Left ventricle myocardium inferior (tissue), 1 donor: ENCODE results near the gene CARD8. TPM values are rescaled to one million over a fixed set of nuclear protein-coding genes. Genes with fewer than 3 reads are reported as not detected.

Experiments
- DNase-seq: peaks from one replicate; pipeline ENCODE4 v3.0.0-alpha.2; 2020
- H3K27ac ChIP-seq: fragments of 200-600 bp; replicated peaks from 2 replicates; pipeline ENCODE4 v1.8.0; 2021
- H3K27me3 ChIP-seq: fragments of 200-600 bp; 2 replicates; pipeline ENCODE4 v1.8.0; 2021; ENCODE audit warnings: low read depth
- H3K36me3 ChIP-seq: fragments of 200-600 bp; 2 replicates; pipeline ENCODE4 v1.8.0; 2021
- H3K4me1 ChIP-seq: fragments of 200-600 bp; 2 replicates; pipeline ENCODE4 v1.8.0; 2021
- H3K4me3 ChIP-seq: fragments of 200-600 bp; 2 replicates; pipeline ENCODE4 v1.8.0; 2021; ENCODE audit warnings: mild to moderate bottlenecking, moderate library complexity
- H3K9me3 ChIP-seq: fragments of 200-600 bp; replicated peaks from 2 replicates; pipeline ENCODE4 v1.8.0; 2021
- intact Hi-C: fragments of 100-400 bp; cut with micrococcal nuclease; formaldehyde crosslinking; loops from one replicate; pipeline ENCODE4 v1.11.0; 2022
- total RNA-seq: library from RNA; stranded (reverse); fragmentation: NEBNext Ultra II Directional; extraction: Animal tissue kit (Norgen Biotek cat#: 25700); gene quantifications from one replicate; pipeline ENCODE4 v1.2.1, GENCODE V29; 2021
- TF ChIP-seq, protein P1 (sequence below): fragments of 200-600 bp; IDR thresholded peaks from 2 replicates; pipeline ENCODE4 v1.8.0; 2021; ENCODE audit warnings: antibody characterized with exemption, mild to moderate bottlenecking, borderline replicate concordance
- donor health status: DM: no; HTN: yes; CAD: no; lungs with severe emphysema.

CARD8 gene
- total RNA-seq, 1 donor from 2014 or later = 33.3 TPM

DNA sequence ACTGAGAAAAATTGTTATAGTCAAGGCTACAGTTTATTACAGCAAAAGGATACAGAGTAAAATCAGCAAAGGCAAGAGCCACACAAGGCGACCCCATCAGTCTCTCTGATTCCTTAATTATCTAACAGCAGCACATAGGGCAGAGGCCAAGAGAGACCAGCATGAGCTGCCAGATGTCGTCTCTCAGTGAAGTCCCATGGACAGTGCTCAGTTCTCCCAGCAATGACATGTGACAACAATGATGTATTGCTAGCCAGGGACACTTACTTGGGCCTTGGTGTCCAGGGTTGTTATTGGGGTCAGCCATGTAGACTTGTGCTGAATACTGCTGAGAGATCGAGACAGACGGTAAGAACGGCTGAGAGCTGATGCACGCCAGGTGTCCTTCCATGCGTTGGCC is 63.0 kb downstream of the CARD8 start:
- intact Hi-C loops = no loop called here
- no peak overlapping the region for H3K27ac ChIP-seq
- H3K4me3 ChIP-seq = no peak overlapping the region
- no peak for DNase-seq
- peaks cover 16% of the 10 kb centered on the region for H3K4me1 ChIP-seq
- no peaks in the 10 kb centered on the region for H3K27me3 ChIP-seq
- TF ChIP-seq, protein P1, sequence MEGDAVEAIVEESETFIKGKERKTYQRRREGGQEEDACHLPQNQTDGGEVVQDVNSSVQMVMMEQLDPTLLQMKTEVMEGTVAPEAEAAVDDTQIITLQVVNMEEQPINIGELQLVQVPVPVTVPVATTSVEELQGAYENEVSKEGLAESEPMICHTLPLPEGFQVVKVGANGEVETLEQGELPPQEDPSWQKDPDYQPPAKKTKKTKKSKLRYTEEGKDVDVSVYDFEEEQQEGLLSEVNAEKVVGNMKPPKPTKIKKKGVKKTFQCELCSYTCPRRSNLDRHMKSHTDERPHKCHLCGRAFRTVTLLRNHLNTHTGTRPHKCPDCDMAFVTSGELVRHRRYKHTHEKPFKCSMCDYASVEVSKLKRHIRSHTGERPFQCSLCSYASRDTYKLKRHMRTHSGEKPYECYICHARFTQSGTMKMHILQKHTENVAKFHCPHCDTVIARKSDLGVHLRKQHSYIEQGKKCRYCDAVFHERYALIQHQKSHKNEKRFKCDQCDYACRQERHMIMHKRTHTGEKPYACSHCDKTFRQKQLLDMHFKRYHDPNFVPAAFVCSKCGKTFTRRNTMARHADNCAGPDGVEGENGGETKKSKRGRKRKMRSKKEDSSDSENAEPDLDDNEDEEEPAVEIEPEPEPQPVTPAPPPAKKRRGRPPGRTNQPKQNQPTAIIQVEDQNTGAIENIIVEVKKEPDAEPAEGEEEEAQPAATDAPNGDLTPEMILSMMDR = no peak
- H3K36me3 ChIP-seq = peaks cover 20% of the 10 kb centered on the region
- no peaks in the 10 kb centered on the region for H3K9me3 ChIP-seq

DNA sequence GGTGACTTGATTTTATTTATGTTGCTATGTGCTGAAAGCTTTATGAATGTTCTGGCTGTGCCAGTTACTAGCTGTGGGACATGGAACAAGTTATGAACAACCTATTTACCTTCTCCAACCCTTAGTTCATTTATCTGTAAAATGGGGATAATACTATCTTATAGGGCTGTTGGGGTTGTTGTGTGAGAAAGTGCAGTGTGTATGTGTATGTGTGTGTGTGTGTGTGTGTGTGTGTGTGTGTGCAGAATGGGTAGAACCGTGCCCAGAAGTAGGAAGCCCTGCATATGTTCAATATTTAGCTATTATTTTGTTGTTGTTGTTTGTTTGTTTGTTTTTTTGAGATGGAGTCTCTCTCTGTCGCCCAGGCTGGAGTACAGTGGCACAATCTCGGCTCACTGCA is 64.8 kb downstream of the CARD8 start:
- intact Hi-C loops = no loop called here
- DNase-seq = no peak
- TF ChIP-seq, protein P1 = no peak

DNA sequence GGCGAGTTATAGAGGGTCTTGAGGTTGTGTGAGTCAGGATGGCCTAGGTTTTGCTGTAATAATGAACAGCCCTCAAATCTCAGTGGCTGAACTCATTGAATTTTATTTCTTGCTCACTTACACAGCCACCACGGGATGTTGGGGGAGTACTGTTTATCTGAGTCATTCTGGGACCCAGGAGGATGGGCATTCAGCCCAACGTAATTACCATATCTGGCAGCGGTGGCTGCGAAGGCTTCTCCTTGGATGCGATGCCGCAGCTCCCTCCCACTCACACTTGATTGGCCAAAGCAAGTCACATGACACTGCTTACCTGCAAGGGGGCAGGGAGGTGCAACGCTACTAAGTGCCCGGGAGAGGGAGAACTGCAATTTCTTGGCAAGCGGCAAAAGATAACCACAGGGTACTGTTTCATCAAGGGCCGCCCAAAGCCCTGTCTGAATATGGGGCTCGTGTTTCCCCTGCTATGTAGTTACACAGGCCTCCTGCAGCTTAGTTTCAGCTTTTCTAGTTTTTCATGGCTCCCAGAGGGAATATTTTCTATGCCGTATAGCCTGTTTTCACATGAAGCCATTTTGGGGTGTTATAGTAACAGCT is 65.3 kb downstream of the CARD8 start:
- no peak overlapping the region for H3K4me3 ChIP-seq
- no peak overlapping the region for H3K27ac ChIP-seq
- no peaks in the 10 kb centered on the region for H3K9me3 ChIP-seq
- H3K36me3 ChIP-seq = peaks cover 20% of the 10 kb centered on the region
- no peak for DNase-seq
- intact Hi-C loops = no loop called here
- no peaks in the 10 kb centered on the region for H3K4me1 ChIP-seq
- no peaks in the 10 kb centered on the region for H3K27me3 ChIP-seq
- TF ChIP-seq, protein P1 = no peak

More for the DNA sequence above, 64.8 kb downstream of the CARD8 start:
- H3K36me3 ChIP-seq = peaks cover 20% of the 10 kb centered on the region
- H3K27ac ChIP-seq = no peak overlapping the region
- H3K4me1 ChIP-seq = no peaks in the 10 kb centered on the region
- no peak overlapping the region for H3K4me3 ChIP-seq
- H3K9me3 ChIP-seq = no peaks in the 10 kb centered on the region
- H3K27me3 ChIP-seq = no peaks in the 10 kb centered on the region

DNA sequence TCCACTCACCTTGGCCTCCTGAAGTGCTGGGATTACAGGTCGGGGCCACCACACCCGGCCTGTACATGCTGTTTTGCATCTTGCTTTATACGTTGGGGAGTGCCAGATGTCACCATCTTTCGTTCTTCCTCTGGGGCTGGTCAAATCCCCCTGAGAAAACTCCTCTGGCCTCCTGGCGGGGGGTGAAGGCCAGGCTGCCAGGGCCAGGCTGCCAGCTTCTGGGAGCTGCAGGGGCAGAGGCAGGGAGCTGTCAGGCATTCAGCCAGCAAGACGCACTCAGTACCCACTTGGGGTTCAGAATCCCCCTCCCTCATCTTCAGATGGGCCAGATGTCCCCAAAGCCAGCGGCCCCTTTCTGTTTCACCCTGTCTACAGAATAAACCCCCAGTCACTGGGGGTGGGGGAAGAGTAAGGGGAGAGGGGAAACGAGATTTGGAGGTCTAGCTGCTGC is 69.1 kb downstream of the CARD8 start:
- intact Hi-C loops = no loop called here
- H3K9me3 ChIP-seq = peaks cover 11% of the 10 kb centered on the region
- DNase-seq = no peak
- H3K36me3 ChIP-seq = peaks cover 32% of the 10 kb centered on the region
- H3K4me1 ChIP-seq = no peaks in the 10 kb centered on the region
- TF ChIP-seq, protein P1 = no peak
- H3K27me3 ChIP-seq = no peaks in the 10 kb centered on the region
- no peak overlapping the region for H3K4me3 ChIP-seq
- H3K27ac ChIP-seq = no peak overlapping the region

DNA sequence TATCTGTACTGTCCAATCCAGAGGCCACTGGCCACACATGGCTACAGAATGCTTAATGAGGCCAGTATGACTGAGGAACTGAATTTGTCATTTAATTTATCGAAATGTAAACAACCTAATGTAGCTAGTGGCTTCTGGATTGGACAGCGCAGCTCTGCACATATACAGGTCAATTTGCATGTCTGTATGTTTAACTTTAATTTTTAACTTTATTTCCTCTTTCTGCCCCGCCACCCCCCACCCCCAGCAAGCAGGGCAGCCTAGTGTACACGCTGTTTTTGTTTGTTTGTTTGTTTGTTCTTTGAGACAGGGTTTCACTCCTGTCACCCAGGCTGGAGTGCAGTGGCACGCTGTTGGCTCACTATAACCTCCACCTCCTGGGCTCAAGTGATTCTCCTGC is 69.7 kb downstream of the CARD8 start:
- no peaks in the 10 kb centered on the region for H3K27me3 ChIP-seq
- no peak overlapping the region for H3K27ac ChIP-seq
- H3K9me3 ChIP-seq = peaks cover 17% of the 10 kb centered on the region
- TF ChIP-seq, protein P1 = no peak
- no peaks in the 10 kb centered on the region for H3K4me1 ChIP-seq
- H3K36me3 ChIP-seq = peaks cover 37% of the 10 kb centered on the region
- no peak overlapping the region for H3K4me3 ChIP-seq
- intact Hi-C loops = no loop called here
- no peak for DNase-seq
